Motor neuron (in vitro differentiated cells): Measurements from ENCODE around the gene ARMC5. TPM values are rescaled to one million over a fixed set of nuclear protein-coding genes. Genes with fewer than 3 reads are reported as not detected.
A peak's percentile ranks its signal among the peaks of the same experiment; 100 is the strongest.
"Not testable (repeated sequence)": the region's sequence is repeated elsewhere in the genome, so short reads cannot be mapped to it uniquely, and the experiment has no call there.

Experiments used
- ATAC-seq, 8 experiments: fragments of 200-7000 bp; cut with Tn5 transposase; replicated peaks in 6 of 8; 2 replicates each; pipeline ENCODE4 v1.8.0; 2021; ENCODE audit warnings: mild to moderate bottlenecking in 8 of 8, moderate library complexity in 8 of 8
- H3K27ac ChIP-seq, 2 donors: fragments of 250-450 bp; sonication (Bioruptor Pico); 2 replicates each; pipeline ENCODE4 v1.9.0; 2021; ENCODE audit warnings: antibody characterized with exemption in 2 of 2, mild to moderate bottlenecking in 2 of 2, moderate library complexity in 1 of 2
- H3K4me1 ChIP-seq, 2 donors: fragments of 250-450 bp; sonication (Bioruptor Pico); replicated peaks in 1 of 2; 2 replicates each; pipeline ENCODE4 v1.6.1; 2021; ENCODE audit warnings: antibody characterized with exemption in 2 of 2, mild to moderate bottlenecking in 2 of 2, moderate library complexity in 1 of 2
- H3K4me3 ChIP-seq, 5 donors: fragments of 250-450 bp; sonication (Bioruptor Pico); 2 replicates each; pipeline ENCODE4 v1.9.0; 2021; ENCODE audit warnings: antibody characterized with exemption in 5 of 5, mild to moderate bottlenecking in 5 of 5, moderate library complexity in 4 of 5
- WGBS, 10 experiments: fragments of 450-650 bp; shearing (Covaris generic); methylation state at CpG; one replicate each; pipeline ENCODE4 v1.0.0; 2022; 5-methylcytosine and 5-hydroxymethylcytosine counted together
- in situ Hi-C, 9 experiments: fragments of 400-800 bp; cut with MboI; loops; one replicate each; pipeline ENCODE4 v1.15.0; 2021; ENCODE audit warnings: low sequenced_read_pairs in 9 of 9, low pct_unique_long_range_greater_than_20kb in 2 of 9; ENCODE audit not compliant: unreplicated experiment in 9 of 9
- total RNA-seq, 8 experiments: library from RNA; unstranded; fragments of 300-600 nt; gene quantifications; 2 replicates each; pipeline versions ENCODE4 v1.2.3 to v1.2.4, GENCODE V29; 2022

Gene ARMC5
- total RNA-seq, 8 experiments from 2014 or later, result 7.4 to 12.3 (median 9.4) TPM

GRCh38 chr16:31438414-31438813 lies 20.9 kb upstream of the ARMC5 start:
- H3K4me3 ChIP-seq, result no peak overlapping the region
- in situ Hi-C loops, result loop anchor here in 5 of 9 experiments (25.0 kb wide), 3 partner anchors 226 to 451 kb away; partner anchors contain the start of genes HSD3B7 (in 2 of the 5), PYCARD (in 2 of the 5), PYDC1 (in 2 of the 5) and TRIM72 (in 2 of the 5)
- H3K27ac ChIP-seq, result no peak overlapping the region
- no peak for ATAC-seq
- peaks cover 0 to 4% of the 10 kb centered on the region in 2 donors for H3K4me1 ChIP-seq
- WGBS, 10 experiments, result 7 to 84% (median 65%) methylated on average over 2 of the region's 2 CpGs; no CpG with 5 or more reads in 4 of the 10 experiments

- 0% methylated on average over 1 of the region's 4 CpGs; no CpG with 5 or more reads in 9 of the 10 experiments for WGBS, 10 experiments
- peak in 2 of 8 experiments; percentile 0 to 2 for ATAC-seq
- in situ Hi-C loops, result loop anchor here in 5 of 9 experiments (25.0 kb wide), 3 partner anchors 227 to 452 kb away; partner anchors contain the start of genes HSD3B7 (in 2 of the 5), PYCARD (in 2 of the 5), PYDC1 (in 2 of the 5) and TRIM72 (in 2 of the 5)
- not testable (repeated sequence) for H3K27ac ChIP-seq, H3K4me3 ChIP-seq, H3K4me1 ChIP-seq
Observed at GRCh38 chr16:31439023-31439422, 20.3 kb upstream of the ARMC5 start.

GRCh38 chr16:31439519-31439918 lies 19.8 kb upstream of the ARMC5 start:
- Histone ChIP-seq H3K4me1 (peaks cover 0 to 4% of the 10 kb centered on the region in 2 donors), H3K4me3 (no peak overlapping the region), H3K27ac (no peak overlapping the region)
- 40 to 90% (median 83%) methylated on average over 1 to 3 of the region's 3 CpGs; no CpG with 5 or more reads in 5 of the 10 experiments for WGBS, 10 experiments
- in situ Hi-C loops, result loop anchor here in 5 of 9 experiments (25.0 kb wide), 3 partner anchors 227 to 452 kb away; partner anchors contain the start of genes HSD3B7 (in 2 of the 5), PYCARD (in 2 of the 5), PYDC1 (in 2 of the 5) and TRIM72 (in 2 of the 5)
- no peak for ATAC-seq

- ATAC-seq, result peak in 1 of 8 experiments; percentile 55
- Histone ChIP-seq H3K4me1 (peaks cover 0 to 4% of the 10 kb centered on the region in 2 donors), H3K4me3 (no peak overlapping the region), H3K27ac (no peak overlapping the region)
- 0 to 100% (median 61%) methylated on average over 2 to 4 of the region's 4 CpGs; no CpG with 5 or more reads in 2 of the 10 experiments for WGBS, 10 experiments
- in situ Hi-C loops, result loop anchor here in 6 of 9 experiments (10.0 to 25.0 kb wide), 4 partner anchors 228 to 453 kb away; partner anchors contain the start of genes PYCARD (in 3 of the 6), HSD3B7 (in 2 of the 6), PYDC1 (in 2 of the 6) and TRIM72 (in 2 of the 6)
Observed at GRCh38 chr16:31440516-31441184, 18.7 kb upstream of the ARMC5 start.

- in situ Hi-C loops, result loop anchor here in 6 of 9 experiments (10.0 to 25.0 kb wide), 4 partner anchors 230 to 455 kb away; partner anchors contain the start of genes PYCARD (in 3 of the 6), HSD3B7 (in 2 of the 6), PYDC1 (in 2 of the 6) and TRIM72 (in 2 of the 6)
- Histone ChIP-seq H3K4me3 (peak overlapping the region; percentile 44 to 82 (median 57)), H3K4me1 (peaks cover 0 to 4% of the 10 kb centered on the region in 2 donors), H3K27ac (peak overlapping the region; percentile 78 to 84)
- WGBS, 10 experiments, result 35 to 92% (median 67%) methylated on average over 4 to 22 of the region's 34 CpGs; no CpG with 5 or more reads in 5 of the 10 experiments
- no peak for ATAC-seq
Observed at GRCh38 chr16:31441956-31442355, 17.3 kb upstream of the ARMC5 start.

- not testable (repeated sequence) for H3K4me1 ChIP-seq, ATAC-seq, H3K4me3 ChIP-seq, H3K27ac ChIP-seq
- 45 to 100% (median 92%) methylated on average over 1 to 6 of the region's 6 CpGs; no CpG with 5 or more reads in 2 of the 10 experiments for WGBS, 10 experiments
- in situ Hi-C loops, result loop anchor here in 6 of 9 experiments (10.0 to 25.0 kb wide), 4 partner anchors 234 to 459 kb away; partner anchors contain the start of genes PYCARD (in 3 of the 6), HSD3B7 (in 2 of the 6), PYDC1 (in 2 of the 6) and TRIM72 (in 2 of the 6)
Observed at GRCh38 chr16:31445931-31446330, 13.4 kb upstream of the ARMC5 start.

- Histone ChIP-seq H3K4me3 (no peak overlapping the region), H3K4me1 (peaks cover 33 to 43% of the 10 kb centered on the region in 2 donors), H3K27ac (no peak overlapping the region)
- ATAC-seq, result peak in 1 of 8 experiments; percentile 3
- in situ Hi-C loops, result loop anchor here in 3 of 9 experiments (25.0 kb wide), 2 partner anchors 411 to 489 kb away; partner anchors contain the start of genes SETD1A (in 2 of the 3) and ZNF267 (in 1 of the 3)
- 69 to 100% (median 92%) methylated on average over 1 to 5 of the region's 5 CpGs; no CpG with 5 or more reads in 3 of the 10 experiments for WGBS, 10 experiments
Observed at GRCh38 chr16:31451201-31451600, 8.1 kb upstream of the ARMC5 start.

GRCh38 chr16:31451681-31452351 lies 7.5 kb upstream of the ARMC5 start:
- in situ Hi-C loops, result loop anchor here in 3 of 9 experiments (25.0 kb wide), 2 partner anchors 410 to 490 kb away; partner anchors contain the start of genes SETD1A (in 2 of the 3) and ZNF267 (in 1 of the 3)
- H3K4me3 ChIP-seq, result no peak overlapping the region
- peak; percentile 20 to 94 (median 86) for ATAC-seq
- 24 to 94% (median 55%) methylated on average over 2 to 9 of the region's 11 CpGs; no CpG with 5 or more reads in 1 of the 10 experiments for WGBS, 10 experiments
- no peak overlapping the region for H3K27ac ChIP-seq
- peaks cover 37 to 49% of the 10 kb centered on the region in 2 donors for H3K4me1 ChIP-seq

GRCh38 chr16:31452631-31453106 lies 6.6 kb upstream of the ARMC5 start:
- Histone ChIP-seq H3K4me3 (no peak overlapping the region), H3K27ac (no peak overlapping the region), H3K4me1 (peaks cover 45 to 56% of the 10 kb centered on the region in 2 donors)
- in situ Hi-C loops, result loop anchor here in 3 of 9 experiments (25.0 kb wide), 2 partner anchors 410 to 490 kb away; partner anchors contain the start of genes SETD1A (in 2 of the 3) and ZNF267 (in 1 of the 3)
- 0 to 70% (median 40%) methylated on average over 1 to 3 of the region's 3 CpGs; no CpG with 5 or more reads in 2 of the 10 experiments for WGBS, 10 experiments
- peak in 3 of 8 experiments; percentile 17 to 61 (median 59) for ATAC-seq

- ATAC-seq, result peak; percentile 4 to 53 (median 45)
- Histone ChIP-seq H3K4me3 (peak overlapping the region in 2 of 5 donors; percentile 8 to 10), H3K4me1 (peaks cover 49 to 58% of the 10 kb centered on the region in 2 donors), H3K27ac (peak overlapping the region in 1 of 2 donors; percentile 22)
- 0 to 100% (median 21%) methylated on average over 1 to 8 of the region's 20 CpGs for WGBS, 10 experiments
- in situ Hi-C loops, result loop anchor here in 3 of 9 experiments (25.0 kb wide), 2 partner anchors 409 to 491 kb away; partner anchors contain the start of genes SETD1A (in 2 of the 3) and ZNF267 (in 1 of the 3)
Observed at GRCh38 chr16:31453255-31454204, 5.8 kb upstream of the ARMC5 start.
